GM10266 (cell line): ENCODE measurements around the gene HFE.

ENCODE experiments used
- DNase-seq: peaks from one replicate; pipeline ENCODE4 v3.0.0; 2012; ENCODE audit errors: extremely low spot score
- CTCF ChIP-seq: IDR thresholded peaks from 2 replicates; pipeline ENCODE4 v1.5.1; 2012; ENCODE audit warnings: mild to moderate bottlenecking, low read depth; ENCODE audit not compliant: control insufficient read depth, insufficient read depth; ENCODE audit errors: missing control alignments

Gene HFE

DNA sequence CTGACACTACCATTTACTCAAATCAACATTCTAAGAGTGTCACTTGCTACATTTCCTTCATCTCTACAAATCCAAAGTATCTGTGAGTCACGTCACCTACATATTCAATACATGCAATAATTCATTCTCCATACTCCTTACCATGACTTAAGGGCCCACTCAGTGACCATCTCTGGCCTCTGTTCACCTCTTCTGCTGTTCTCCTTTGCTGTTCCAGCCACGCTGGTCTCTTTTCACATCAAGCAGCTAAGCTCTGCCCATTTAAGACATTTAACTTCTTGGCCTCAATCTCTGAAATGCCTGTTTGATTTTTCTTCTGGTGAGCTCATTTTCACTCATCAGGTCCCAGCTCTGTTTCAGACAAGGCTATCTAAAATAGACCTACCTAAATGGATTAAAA, 46.5 kb downstream of the HFE start:
- DNase-seq: no peak
- TF ChIP-seq CTCF: no peak

DNA sequence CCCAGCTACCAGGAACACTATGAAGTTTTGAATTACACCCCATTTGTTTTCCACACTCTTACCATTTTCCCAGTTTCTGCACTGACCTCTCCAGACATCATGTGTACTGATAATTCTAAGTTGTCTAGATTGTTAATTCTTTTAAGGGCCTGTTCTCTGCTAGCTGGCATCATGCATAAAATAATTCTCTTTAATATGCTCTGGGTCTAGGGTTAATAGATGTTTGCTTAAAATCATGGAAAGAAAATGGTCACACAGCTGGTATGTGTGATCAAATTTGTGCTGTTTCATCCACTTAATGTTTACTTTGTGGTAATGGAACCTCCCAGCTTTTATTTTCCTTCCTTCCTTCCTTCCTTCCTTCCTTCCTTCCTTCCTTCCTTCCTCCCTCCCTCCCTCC, 49.1 kb downstream of the HFE start:
- TF ChIP-seq CTCF: no peak
- DNase-seq: no peak

- no peak for DNase-seq
- TF ChIP-seq CTCF: no peak
These were observed 53.2 kb downstream of the HFE start for GRCh38 chr6:26140254-26140966.

- DNase-seq: no peak
- no peak for TF ChIP-seq CTCF
These were observed 53.7 kb downstream of the HFE start for GRCh38 chr6:26140967-26141294.

GRCh38 chr6:26141378-26141904, 54.2 kb downstream of the HFE start:
- DNase-seq: no peak
- TF ChIP-seq CTCF: no peak

GRCh38 chr6:26142026-26142425, 54.8 kb downstream of the HFE start:
- TF ChIP-seq CTCF: no peak
- no peak for DNase-seq
